Prostate gland (tissue), 2 donors: ENCODE data around the gene PLTP. TPM values are rescaled to one million over a fixed set of nuclear protein-coding genes. Genes with fewer than 3 reads are reported as not detected.
"Not testable (repeated sequence)": the region's sequence is repeated elsewhere in the genome, so short reads cannot be mapped to it uniquely, and the experiment has no call there.

Source experiments
- DNase-seq: peaks from one replicate; pipeline ENCODE4 v3.0.0-alpha.2; 2019; ENCODE audit warnings: low spot score
- H3K27ac ChIP-seq, 2 donors: fragments of 200-600 bp; sonication (generic); 2 replicates each; pipeline ENCODE4 v1.5.1; 2017 to 2019
- H3K27me3 ChIP-seq: fragments of 200-600 bp; sonication (generic); replicated peaks from 2 replicates; pipeline ENCODE4 v1.5.1; 2019; ENCODE audit not compliant: insufficient read depth
- H3K36me3 ChIP-seq, 2 donors: fragments of 200-600 bp; sonication (generic); 1 replicate in 1 of 2; 2 replicates in 1 of 2; pipeline versions ENCODE4 v1.5.1 to v1.8.1; 2017 to 2019
- H3K4me1 ChIP-seq: fragments of 200-600 bp; sonication (generic); replicated peaks from 2 replicates; pipeline ENCODE4 v1.5.1; 2019
- H3K4me3 ChIP-seq, 2 donors: fragments of 200-600 bp; sonication (generic); 2 replicates each; pipeline ENCODE4 v1.5.1; 2017 to 2019
- H3K9me3 ChIP-seq: fragments of 200-600 bp; sonication (generic); 2 replicates; pipeline ENCODE4 v1.5.1; 2017
- CTCF ChIP-seq, 4 experiments: fragments of 200-600 bp in 2 of 4; fragments of 450-650 bp in 2 of 4; sonication (generic) in 2 of 4; IDR thresholded peaks; 1 replicate in 3 of 4; 2 replicates in 1 of 4; pipeline ENCODE4 v1.5.1; 2016 to 2019; ENCODE audit warnings: antibody characterized with exemption in 4 of 4, mild to moderate bottlenecking in 2 of 4, moderate library complexity in 2 of 4
- POLR2A ChIP-seq: fragments of 450-650 bp; IDR thresholded peaks from one replicate; pipeline ENCODE4 v1.6.1; 2016; ENCODE audit warnings: antibody characterized with exemption, mild to moderate bottlenecking
- POLR2AphosphoS5 ChIP-seq: sonication (generic); formaldehyde crosslinking; IDR thresholded peaks from one replicate; pipeline ENCODE4 v1.6.1; 2017; ENCODE audit warnings: antibody characterized with exemption
- WGBS: methylation state at CpG from one replicate; pipeline ENCODE4 v1.1.5; 2018; 5-methylcytosine and 5-hydroxymethylcytosine counted together
- intact Hi-C: fragments of 100-400 bp; cut with DNase I; formaldehyde crosslinking; loops from one replicate; pipeline ENCODE4 v1.14.2; 2022
- total RNA-seq, 2 donors: library from RNA; depleted of rRNA; stranded (reverse); fragments of >200 nt; gene quantifications; one replicate each; pipeline ENCODE4 v1.1.0, GENCODE V29; 2016

PLTP gene
- total RNA-seq, 2 donors from 2014 or later: 29.4 to 101 TPM

- Histone ChIP-seq H3K9me3 (no peaks in the 10 kb centered on the region), H3K4me3 (no peak overlapping the region), H3K36me3 (peaks cover 9 to 42% of the 10 kb centered on the region in 2 donors), H3K27me3 (no peaks in the 10 kb centered on the region), H3K4me1 (no peaks in the 10 kb centered on the region), H3K27ac (no peak overlapping the region)
- no peak for DNase-seq
- WGBS: 81% methylated on average over 19 of the region's 19 CpGs
- intact Hi-C loops: no loop called here
- TF ChIP-seq POLR2AphosphoS5 (no peak), POLR2A (no peak), CTCF (IDR thresholded peaks at IDR 0.05) (no peak)
These were observed 45.3 kb upstream of the PLTP start for GRCh38 chr20:45957021-45957941.

DNA sequence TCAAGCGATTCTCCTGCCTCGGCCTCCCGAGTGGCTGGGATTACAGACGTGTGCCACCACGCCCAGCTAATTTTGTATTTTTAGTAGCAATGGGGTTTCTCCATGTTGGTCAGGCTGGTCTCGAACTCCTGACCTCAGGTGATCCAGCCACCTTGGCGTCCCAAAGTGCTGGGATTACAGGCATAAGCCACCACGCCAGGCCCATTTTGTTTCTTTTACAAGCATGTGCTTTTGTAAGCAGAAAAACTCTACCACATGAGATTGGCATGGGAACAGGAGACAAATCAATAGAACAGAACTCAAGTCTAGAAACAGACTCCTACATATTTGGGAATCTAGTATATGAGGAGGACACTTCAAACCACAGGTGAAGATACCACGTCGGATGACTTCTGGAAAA lies 44.4 kb upstream of the PLTP start:
- peaks cover 9 to 42% of the 10 kb centered on the region in 2 donors for H3K36me3 ChIP-seq
- H3K9me3 ChIP-seq, intact Hi-C loops, DNase-seq, H3K4me3 ChIP-seq, H3K4me1 ChIP-seq, H3K27me3 ChIP-seq, H3K27ac ChIP-seq: not testable (repeated sequence)
- WGBS: 95% methylated on average over 10 of the region's 10 CpGs

DNA sequence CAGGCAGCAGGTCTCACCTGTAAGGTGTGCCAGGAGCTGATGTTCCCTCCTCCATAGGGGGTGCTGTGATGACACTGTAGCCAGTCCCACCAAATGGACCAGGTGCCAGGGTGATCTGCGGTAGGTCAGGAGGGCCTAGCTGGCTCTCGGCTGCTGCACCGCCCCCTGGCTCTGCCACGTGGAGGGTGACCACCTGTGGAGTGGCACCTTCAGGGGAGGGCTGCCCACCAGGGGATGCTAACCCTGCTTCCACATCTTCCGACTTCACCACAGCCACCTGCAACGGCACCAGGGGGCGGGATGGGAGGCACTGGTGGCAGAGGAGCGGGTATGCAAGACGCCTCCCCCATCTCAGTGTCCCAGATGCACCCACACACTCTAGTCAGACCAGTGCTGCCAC lies 41.7 kb upstream of the PLTP start:
- Histone ChIP-seq H3K4me1 (no peaks in the 10 kb centered on the region), H3K27me3 (no peaks in the 10 kb centered on the region), H3K36me3 (peaks cover 2 to 32% of the 10 kb centered on the region in 2 donors), H3K9me3 (no peaks in the 10 kb centered on the region), H3K4me3 (no peak overlapping the region), H3K27ac (no peak overlapping the region)
- TF ChIP-seq POLR2AphosphoS5: no peak
- no peak for TF ChIP-seq POLR2A
- 78% methylated on average over 9 of the region's 9 CpGs for WGBS
- no peak for DNase-seq
- intact Hi-C loops: no loop called here

- 93% methylated on average over 5 of the region's 5 CpGs for WGBS
- Histone ChIP-seq H3K4me3 (no peak overlapping the region), H3K36me3 (peaks cover 2 to 24% of the 10 kb centered on the region in 2 donors), H3K27me3 (no peaks in the 10 kb centered on the region), H3K27ac (no peak overlapping the region), H3K4me1 (no peaks in the 10 kb centered on the region), H3K9me3 (no peaks in the 10 kb centered on the region)
- intact Hi-C loops: no loop called here
- DNase-seq: no peak
- TF ChIP-seq POLR2A (no peak), POLR2AphosphoS5 (no peak), CTCF (IDR thresholded peaks at IDR 0.05) (no peak)
These were observed 40.9 kb upstream of the PLTP start for GRCh38 chr20:45952861-45953260.

DNA sequence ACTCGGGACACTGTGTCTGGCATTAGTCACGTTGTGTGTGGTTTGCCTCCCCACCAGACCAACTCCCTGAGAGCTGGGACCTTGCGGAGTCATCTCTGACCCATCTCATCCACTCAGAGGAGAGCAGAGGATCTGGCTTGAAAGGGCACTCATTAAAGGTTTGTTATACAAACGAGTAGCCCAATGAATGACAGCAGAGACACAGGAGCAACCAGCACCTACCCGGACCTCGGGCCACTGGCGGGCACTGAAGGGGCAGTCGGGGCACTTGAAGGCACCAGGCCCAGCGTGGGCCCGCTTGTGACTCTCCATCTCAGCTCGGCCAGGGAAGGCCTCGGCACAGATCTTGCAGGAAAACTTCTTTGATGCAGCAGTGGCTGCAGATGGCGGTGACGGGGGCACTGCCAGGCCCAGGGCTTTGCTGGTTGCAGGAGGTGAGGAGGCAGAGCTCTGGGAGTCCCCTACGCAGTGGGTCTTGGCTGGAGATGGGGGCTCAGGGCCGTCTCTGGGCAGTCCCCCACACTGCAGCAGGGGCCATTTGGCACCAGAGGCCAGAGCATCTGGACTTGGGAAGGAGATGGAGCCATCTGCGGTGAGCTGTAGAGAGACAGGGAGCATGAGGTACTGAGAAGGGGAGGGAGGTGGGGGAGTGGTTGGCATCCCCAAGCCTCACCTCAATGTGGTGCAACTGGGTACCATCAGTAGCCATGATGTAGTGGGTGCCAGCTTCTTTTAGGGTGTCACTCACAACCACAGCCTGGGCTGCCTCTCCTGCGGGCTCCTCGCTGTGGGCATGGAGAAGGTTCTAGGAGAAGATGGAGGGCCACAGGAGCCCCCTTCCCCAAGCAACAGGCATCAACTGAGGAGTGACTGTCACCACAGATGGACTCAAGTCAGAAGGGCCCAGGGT lies 40.2 kb upstream of the PLTP start:
- Histone ChIP-seq H3K4me3 (no peak overlapping the region), H3K9me3 (no peaks in the 10 kb centered on the region), H3K27ac (no peak overlapping the region), H3K4me1 (no peaks in the 10 kb centered on the region), H3K36me3 (peaks cover 2 to 17% of the 10 kb centered on the region in 2 donors), H3K27me3 (no peaks in the 10 kb centered on the region)
- 93% methylated on average over 19 of the region's 19 CpGs for WGBS
- TF ChIP-seq CTCF (IDR thresholded peaks at IDR 0.05) (no peak), POLR2AphosphoS5 (no peak), POLR2A (no peak)
- DNase-seq: no peak
- intact Hi-C loops: no loop called here
